Measurements from ENCODE around the gene UCN3.
"Not testable (repeated sequence)": the region's sequence is repeated elsewhere in the genome, so short reads cannot be mapped to it uniquely, and the experiment has no call there.

The UCN3 gene

DNA sequence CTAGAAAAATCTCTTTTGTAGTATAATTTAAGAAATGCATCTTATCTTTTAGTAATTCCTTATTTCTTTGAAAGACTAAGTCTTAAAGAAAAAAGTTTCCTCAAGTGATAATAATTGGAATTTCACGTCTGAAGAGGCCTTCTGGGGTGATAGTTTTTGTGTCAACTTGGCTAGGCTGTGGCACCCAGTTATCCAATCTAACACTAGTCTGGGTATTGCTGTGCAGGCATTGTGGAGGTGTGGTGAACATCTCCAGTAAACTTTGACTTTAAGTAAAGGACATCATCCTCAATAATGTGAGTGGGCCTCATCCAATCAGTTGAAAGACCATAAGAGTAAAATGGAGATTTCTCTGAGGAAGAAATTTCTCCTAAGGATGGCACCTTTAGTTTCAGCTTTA lies 42.2 kb downstream of the UCN3 start:
- TF ChIP-seq ARNT (IDR thresholded peaks at IDR 0.05) (no peak), HDGF (IDR thresholded peaks at IDR 0.05; ENCODE audit: borderline replicate concordance) (no peak), L3MBTL2 (conservative IDR thresholded peaks at IDR 0.05) (no peak), NFRKB (IDR thresholded peaks at IDR 0.05) (no peak), ZNF384 (IDR thresholded peaks at IDR 0.05) (no peak), LEF1 (IDR thresholded peaks at IDR 0.05; ENCODE audit: borderline replicate concordance) (no peak), FOXA1 (IDR thresholded peaks at IDR 0.05) (no peak), TARDBP (IDR thresholded peaks at IDR 0.05) (no peak), FOXK2 (IDR thresholded peaks at IDR 0.05) (no peak), SP1 (IDR thresholded peaks at IDR 0.05) (no peak), FOXM1 (IDR thresholded peaks at IDR 0.05; ENCODE audit: borderline replicate concordance) (no peak), BHLHE40 (IDR thresholded peaks at IDR 0.05; ENCODE audit: borderline replicate concordance) (no peak), CTBP1 (IDR thresholded peaks at IDR 0.05; ENCODE audit: borderline replicate concordance) (no peak), SUZ12 (IDR thresholded peaks at IDR 0.05) (no peak), ELF4 (IDR thresholded peaks at IDR 0.05) (no peak)
- TF ChIP-seq, protein P1, sequence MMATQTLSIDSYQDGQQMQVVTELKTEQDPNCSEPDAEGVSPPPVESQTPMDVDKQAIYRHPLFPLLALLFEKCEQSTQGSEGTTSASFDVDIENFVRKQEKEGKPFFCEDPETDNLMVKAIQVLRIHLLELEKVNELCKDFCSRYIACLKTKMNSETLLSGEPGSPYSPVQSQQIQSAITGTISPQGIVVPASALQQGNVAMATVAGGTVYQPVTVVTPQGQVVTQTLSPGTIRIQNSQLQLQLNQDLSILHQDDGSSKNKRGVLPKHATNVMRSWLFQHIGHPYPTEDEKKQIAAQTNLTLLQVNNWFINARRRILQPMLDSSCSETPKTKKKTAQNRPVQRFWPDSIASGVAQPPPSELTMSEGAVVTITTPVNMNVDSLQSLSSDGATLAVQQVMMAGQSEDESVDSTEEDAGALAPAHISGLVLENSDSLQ (IDR thresholded peaks at IDR 0.05), result no peak
- POLR2A ChIA-PET, result no interaction called here
- CTCF ChIA-PET, result no interaction called here
- no peak for DNase-seq (ENCODE audit: extremely low spot score)

GRCh38 chr10:5410787-5411186 lies 46.0 kb downstream of the UCN3 start:
- CTCF ChIA-PET; DNase-seq (ENCODE audit: extremely low spot score); POLR2A ChIA-PET: not testable (repeated sequence)

DNA sequence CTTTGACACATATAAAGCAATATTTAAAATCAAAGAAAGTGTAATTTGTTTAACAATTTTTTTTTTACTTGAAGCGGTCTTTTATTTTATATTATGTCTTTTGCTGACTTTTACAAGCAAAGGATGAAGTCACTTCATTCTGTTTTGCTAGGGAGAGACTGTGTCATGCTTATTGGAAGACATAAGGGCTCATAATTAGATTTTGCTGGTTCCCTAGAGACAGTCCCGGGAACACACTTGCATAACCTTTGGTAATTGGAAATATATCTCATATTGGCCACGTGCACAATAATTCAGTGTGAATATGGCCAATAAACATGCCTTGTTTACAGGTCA lies 47.1 kb downstream of the UCN3 start:
- CTCF ChIA-PET, result no interaction called here
- TF ChIP-seq L3MBTL2 (conservative IDR thresholded peaks at IDR 0.05), result 0 out of 2 replicates have a peak, but pooled peaks have one; percentile 3
- TF ChIP-seq, protein P1 (IDR thresholded peaks at IDR 0.05), result no peak
- POLR2A ChIA-PET, result no interaction called here
- DNase-seq (ENCODE audit: extremely low spot score), result no peak

DNA sequence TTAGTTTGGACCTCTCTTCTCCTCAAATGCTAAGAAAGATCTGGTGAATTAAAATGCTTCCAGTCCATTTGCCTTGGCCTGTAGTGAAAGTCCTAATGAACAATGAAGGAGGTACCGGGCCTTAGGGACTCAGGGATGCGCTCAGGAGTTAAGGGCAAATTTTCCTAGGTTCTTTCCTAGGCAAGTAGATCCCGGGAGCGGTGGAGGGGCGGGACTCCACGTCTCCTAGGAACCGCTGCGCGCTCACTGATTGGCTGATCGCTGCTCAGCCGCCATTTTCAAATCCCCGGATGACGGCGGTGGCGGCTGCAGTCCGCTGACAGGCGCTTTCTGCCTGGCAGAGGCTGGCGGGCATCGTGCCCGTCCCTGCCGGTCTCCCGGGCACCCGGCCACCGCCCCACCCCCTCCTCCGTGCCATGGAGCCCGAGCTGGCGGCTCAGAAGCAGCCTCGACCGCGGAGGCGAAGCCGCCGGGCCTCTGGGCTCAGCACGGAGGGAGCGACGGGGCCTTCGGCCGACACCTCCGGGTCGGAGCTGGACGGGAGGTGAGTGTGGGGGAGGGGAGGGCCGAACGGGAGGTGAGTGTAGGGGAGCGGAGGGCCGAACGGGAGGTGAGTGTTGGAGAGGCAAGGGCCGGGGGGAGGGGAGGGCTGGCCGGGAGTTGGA lies 47.6 kb downstream of the UCN3 start, which contains the start of gene NET1:
Gene NET1 (plus strand): TSS at position 281 of the 665 bp plus-strand sequence. CDS start 136 bp downstream, at position 417.
- POLR2A ChIA-PET, result interaction anchor here (0.6 kb wide), 1 partner anchor 15 kb away, joined by 3 read pairs; no protein-coding TSS in a partner anchor
- CTCF ChIA-PET, result no interaction called here
- peak; percentile 96 for DNase-seq (ENCODE audit: extremely low spot score)
- TF ChIP-seq BHLHE40 (IDR thresholded peaks at IDR 0.05; ENCODE audit: borderline replicate concordance) (no peak), L3MBTL2 (conservative IDR thresholded peaks at IDR 0.05) (peak; percentile 33; the same call in 1 of the 2 replicates)
- TF ChIP-seq, protein P1 (IDR thresholded peaks at IDR 0.05), result peak; percentile 50; the same call in 1 of the 2 replicates

DNA sequence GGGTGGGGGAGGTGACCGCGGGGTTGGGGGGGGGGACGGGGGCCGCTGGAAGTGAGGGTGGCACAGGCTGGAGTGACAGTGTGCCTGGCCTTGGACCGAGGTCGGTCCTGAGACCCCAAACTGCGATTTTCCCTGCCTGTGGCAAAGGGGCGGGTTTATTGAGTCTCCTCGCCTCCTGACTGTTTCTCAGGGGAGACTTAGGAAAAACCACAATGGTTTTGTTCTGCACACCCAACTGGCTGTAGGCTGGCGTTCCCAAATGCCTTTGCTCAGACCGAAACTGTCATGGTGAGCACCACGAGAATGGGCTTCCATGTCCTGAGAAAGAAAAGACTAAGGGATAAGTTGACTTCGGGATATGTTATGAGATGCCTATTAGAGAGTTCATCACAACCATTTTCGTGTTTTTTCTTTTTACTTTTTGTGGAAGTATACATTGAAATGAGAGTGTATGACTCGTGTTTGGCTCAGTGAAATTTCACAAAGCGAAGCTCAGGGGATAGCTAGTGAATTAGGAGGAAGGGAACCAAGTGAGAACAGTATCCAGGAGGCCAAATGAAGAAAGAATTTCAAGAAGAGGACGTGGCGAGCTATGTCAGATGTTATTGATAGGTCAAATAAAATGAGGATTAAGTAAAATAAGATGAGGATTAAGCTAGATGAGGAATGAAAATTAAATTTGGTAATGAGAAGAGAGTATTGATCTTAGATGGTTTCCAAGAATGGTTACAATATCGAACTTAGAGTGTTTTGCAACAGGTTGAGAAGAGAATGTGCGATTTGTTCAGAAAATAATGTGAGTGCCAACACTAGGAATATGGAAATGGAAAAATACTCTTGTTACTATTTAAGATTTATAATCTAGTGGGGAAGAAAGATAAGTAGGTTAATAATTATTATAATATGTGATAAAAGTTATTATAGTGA lies 48.5 kb downstream of the UCN3 start:
- no peak for TF ChIP-seq ZNF384 (IDR thresholded peaks at IDR 0.05)
- no peak for TF ChIP-seq BHLHE40 (IDR thresholded peaks at IDR 0.05; ENCODE audit: borderline replicate concordance)
- peak; percentile 31 for DNase-seq (ENCODE audit: extremely low spot score)
- ChIA-PET CTCF (no interaction called here), POLR2A (interaction anchor here (0.6 kb wide), 1 partner anchor 16 kb away, joined by 3 read pairs; no protein-coding TSS in a partner anchor)

GRCh38 chr10:5416981-5417380 lies 52.2 kb downstream of the UCN3 start:
- no peak for TF ChIP-seq ZNF384 (IDR thresholded peaks at IDR 0.05)
- no peak for TF ChIP-seq SUZ12 (IDR thresholded peaks at IDR 0.05)
- POLR2A ChIA-PET, result no interaction called here
- no peak for DNase-seq (ENCODE audit: extremely low spot score)
- CTCF ChIA-PET, result no interaction called here

GRCh38 chr10:5418584-5418983 lies 53.8 kb downstream of the UCN3 start:
- POLR2A ChIA-PET, result no interaction called here
- no peak for DNase-seq (ENCODE audit: extremely low spot score)
- CTCF ChIA-PET, result no interaction called here
- no peak for TF ChIP-seq L3MBTL2 (conservative IDR thresholded peaks at IDR 0.05)
- no peak for TF ChIP-seq FOXK2 (IDR thresholded peaks at IDR 0.05)
- no peak for TF ChIP-seq BHLHE40 (IDR thresholded peaks at IDR 0.05; ENCODE audit: borderline replicate concordance)
- TF ChIP-seq ELF4 (IDR thresholded peaks at IDR 0.05), result no peak
- no peak for TF ChIP-seq FOXA1 (IDR thresholded peaks at IDR 0.05)
- no peak for TF ChIP-seq ARNT (IDR thresholded peaks at IDR 0.05)
- TF ChIP-seq FOXM1 (IDR thresholded peaks at IDR 0.05; ENCODE audit: borderline replicate concordance), result no peak
- TF ChIP-seq TARDBP (IDR thresholded peaks at IDR 0.05), result no peak
- TF ChIP-seq HDGF (IDR thresholded peaks at IDR 0.05; ENCODE audit: borderline replicate concordance), result no peak
- TF ChIP-seq ZNF384 (IDR thresholded peaks at IDR 0.05), result no peak
- TF ChIP-seq, protein P1 (IDR thresholded peaks at IDR 0.05), result no peak
- no peak for TF ChIP-seq SP1 (IDR thresholded peaks at IDR 0.05)
- no peak for TF ChIP-seq SUZ12 (IDR thresholded peaks at IDR 0.05)
- TF ChIP-seq CTBP1 (IDR thresholded peaks at IDR 0.05; ENCODE audit: borderline replicate concordance), result no peak
- no peak for TF ChIP-seq LEF1 (IDR thresholded peaks at IDR 0.05; ENCODE audit: borderline replicate concordance)
- TF ChIP-seq NFRKB (IDR thresholded peaks at IDR 0.05), result no peak

Measured in HEK293T (cell line).